ENCODE measurements around the gene IQSEC2. TPM values are rescaled to one million over a fixed set of nuclear protein-coding genes. Genes with fewer than 3 reads are reported as not detected.

IQSEC2 gene
- total and polyA plus RNA-seq, 9 of the 15 experiments (the other 6 are each of a cell fraction or from before 2014, with no cell fraction given) = 2.7 to 41.8 (median 20.1) TPM

- TF ChIP-seq BRF2 (IDR thresholded peaks at IDR 0.05; ENCODE audit: borderline replicate concordance, insufficient read depth, insufficient read length) (no peak), ZNF395 (CRISPR knock-in tag; IDR thresholded peaks at IDR 0.05) (no peak), ZNF830 (CRISPR knock-in tag; IDR thresholded peaks at IDR 0.05) (no peak), FOXP1 (CRISPR knock-in tag; IDR thresholded peaks at IDR 0.05) (no peak), GTF2A2 (tag; IDR thresholded peaks at IDR 0.05) (no peak), NR2F6 (CRISPR knock-in tag; IDR thresholded peaks at IDR 0.05) (no peak), ARHGAP35 (IDR thresholded peaks at IDR 0.05; ENCODE audit: partially characterized antibody) (no peak), RBM17 (IDR thresholded peaks at IDR 0.05; ENCODE audit: borderline replicate concordance, low read depth, low read length) (no peak), ARNT (IDR thresholded peaks at IDR 0.05) (no peak)
Observed at GRCh38 chrX:53235566-53235965, 45.8 kb downstream of the IQSEC2 start (continued).

DNA sequence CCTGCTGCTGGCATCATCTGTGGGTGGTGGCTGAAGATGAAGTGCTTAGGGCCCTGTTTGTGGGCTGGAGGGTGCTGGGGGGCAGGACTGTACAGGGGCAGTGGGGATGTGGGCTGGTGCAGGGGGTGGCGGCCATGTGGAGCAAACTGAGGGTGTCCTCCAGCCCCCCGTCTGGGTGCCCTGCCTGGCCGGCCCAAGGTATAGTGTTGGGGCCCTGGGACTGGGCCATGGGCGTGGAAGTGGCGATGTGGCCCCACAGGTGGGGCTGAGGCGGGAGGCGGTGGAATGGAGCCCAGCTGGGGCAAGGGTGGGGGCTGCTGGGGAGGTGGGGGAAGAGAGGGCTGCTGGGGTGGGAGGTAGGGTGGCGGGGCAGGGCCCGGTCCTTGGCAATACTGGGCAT, 46.9 kb downstream of the IQSEC2 start:
- CTCF ChIA-PET (ENCODE audit: low intra/inter-chr PET ratio) = no interaction called here

More for the DNA sequence above, 46.9 kb downstream of the IQSEC2 start:
- TF ChIP-seq ZNF239 (CRISPR knock-in tag; IDR thresholded peaks at IDR 0.05) (no peak), POLR2G (IDR thresholded peaks at IDR 0.05; ENCODE audit: low read depth, low read length) (peak; percentile 51; the same call in 1 of the 2 replicates)
- 89% methylated on average over 3 of the region's 9 CpGs for WGBS (ENCODE audit: insufficient coverage, low coverage, missing lambda C conversion rate)
- no peak overlapping the region for H3K9ac ChIP-seq (ENCODE audit: insufficient read depth in 1 of 2, low read depth in 2 of 2, low read length in 2 of 2)
- DNase-seq (ENCODE audit: extremely low read depth in 1 of 4, low spot score in 3 of 4) (no peak), FAIRE-seq (no peak), ATAC-seq (no peak)
- no peaks in the 10 kb centered on the region for H3K79me2 ChIP-seq (ENCODE audit: control insufficient read depth, insufficient read depth, low read length)
- POLR2A ChIA-PET = no interaction called here
- H3K27ac ChIP-seq (ENCODE audit: extremely low read depth, low read depth, low read length) = no peak overlapping the region
- no TSS peak for BruUV-seq (replicated peaks)
- no peaks in the 10 kb centered on the region for H3K9me1 ChIP-seq (ENCODE audit: control insufficient read depth, insufficient read depth, low read length)
- H4K20me1 ChIP-seq (replicated peaks; ENCODE audit: control insufficient read depth, insufficient read depth, low read length) = no peaks in the 10 kb centered on the region; the same call in 1 of the 2 replicates
- peaks cover 5 to 13% of the 10 kb centered on the region in 2 experiments; a peak in 2 of 5 replicates for H3K4me1 ChIP-seq (replicated peaks in 1 of 2; ENCODE audit: control insufficient read depth in 2 of 2, insufficient read depth in 2 of 2, low read length in 2 of 2)
- no peak overlapping the region for H3K4me3 ChIP-seq
- H3K9me3 ChIP-seq (replicated peaks; ENCODE audit: control insufficient read depth, insufficient read depth, low read depth, low read length) = no peaks in the 10 kb centered on the region
- no peak overlapping the region for H2AFZ ChIP-seq (ENCODE audit: low read depth, low read length)
- no peaks in the 10 kb centered on the region for H3K27me3 ChIP-seq (ENCODE audit: control insufficient read depth in 2 of 2, insufficient read depth in 2 of 2, low read length in 2 of 2)
- no peak overlapping the region for H3K4me2 ChIP-seq (ENCODE audit: insufficient read depth, low read length)
- intact Hi-C loops (cut with micrococcal nuclease) = no loop called here
- in situ Hi-C loops (cut with MboI) = no loop called here
- H3K36me3 ChIP-seq (ENCODE audit: control insufficient read depth, insufficient read depth, low read length) = peaks cover 25% of the 10 kb centered on the region; the same call in 2 of the 3 replicates

Measured in K562 (cell line).